HEK293T (cell line): ENCODE data around the gene HHIPL1.

Experiments used
- BHLHE40 ChIP-seq: fragments of 450-650 bp; IDR thresholded peaks from 2 replicates; pipeline ENCODE4 v1.6.1; 2016; ENCODE audit warnings: mild to moderate bottlenecking, moderate library complexity, borderline replicate concordance
- FOXK2 ChIP-seq: fragments of 450-650 bp; IDR thresholded peaks from 2 replicates; pipeline ENCODE4 v1.6.1; 2016; ENCODE audit warnings: mild to moderate bottlenecking
- NFRKB ChIP-seq: fragments of 450-650 bp; IDR thresholded peaks from 2 replicates; pipeline ENCODE4 v1.6.1; 2016; ENCODE audit warnings: mild to moderate bottlenecking, moderate library complexity
- PKNOX1 ChIP-seq: fragments of 450-650 bp; IDR thresholded peaks from 2 replicates; pipeline ENCODE4 v1.6.1; 2016
- SUZ12 ChIP-seq: fragments of 450-650 bp; IDR thresholded peaks from 2 replicates; pipeline ENCODE4 v1.6.1; 2016; ENCODE audit warnings: mild to moderate bottlenecking

- no peak for TF ChIP-seq FOXK2
- no peak for TF ChIP-seq SUZ12
- no peak for TF ChIP-seq NFRKB
- no peak for TF ChIP-seq PKNOX1
- no peak for TF ChIP-seq BHLHE40
Measured at GRCh38 chr14:99676657-99677056, 31.7 kb downstream of the HHIPL1 start.
